K562 (cell line): Measurements from ENCODE around the gene AGA. TPM values are rescaled to one million over a fixed set of nuclear protein-coding genes. Genes with fewer than 3 reads are reported as not detected.

ENCODE experiments used
- CREBBP ChIP-seq: IDR thresholded peaks from one replicate; pipeline ENCODE4 v1.6.1; 2012; ENCODE audit warnings: low read depth, mild to moderate bottlenecking, control low read depth, inconsistent platforms, low read length
- DNMT1 ChIP-seq: fragments of 450-650 bp; IDR thresholded peaks from 2 replicates; pipeline ENCODE4 v1.6.1; 2016; ENCODE audit warnings: antibody characterized with exemption, mild to moderate bottlenecking
- E2F3 ChIP-seq: fragments of 250-450 bp; sonication (Bioruptor Pico); IDR thresholded peaks from 2 replicates; pipeline ENCODE4 v1.4.0; 2020; ENCODE audit warnings: mild to moderate bottlenecking
- EGR1 ChIP-seq: fragments of 450-650 bp; conservative IDR thresholded peaks from 2 replicates; pipeline ENCODE4 v1.6.1; 2017; ENCODE audit warnings: mild to moderate bottlenecking
- TRIM25 ChIP-seq: fragments of 450-650 bp; IDR thresholded peaks from 2 replicates; pipeline ENCODE4 v1.7.0; 2016; ENCODE audit warnings: borderline replicate concordance
- ZNF224 ChIP-seq: sonication (generic); formaldehyde crosslinking; IDR thresholded peaks from 2 replicates; pipeline ENCODE4 v1.8.0; 2022; ENCODE audit warnings: mild to moderate bottlenecking, missing genetic modification reagents
- ZNF589 ChIP-seq: fragments of 200-800 bp; sonication (Bioruptor generic); IDR thresholded peaks from 2 replicates; pipeline ENCODE4 v1.6.1; 2016; ENCODE audit warnings: low read depth, missing genetic modification characterization, missing compliant biosample characterization
- ZSCAN32 ChIP-seq: fragments of 450-650 bp; formaldehyde crosslinking; IDR thresholded peaks from 2 replicates; pipeline ENCODE4 v1.4.0; 2020; ENCODE audit warnings: mild to moderate bottlenecking, moderate library complexity
- polyA plus RNA-seq, 8 experiments: library from polyadenylated mRNA; depleted of rRNA in 4 of 8; stranded (reverse) in 5 of 8; unstranded in 3 of 8; fragments of >200 nt; fragmentation: Nextera tagmentation in 2 of 8; fragmentation: Illumina TruSeq in 1 of 8; extraction: Ambion mirVana in 2 of 8; extraction: Trizol in 1 of 8; gene quantifications; 2 replicates each; pipeline versions ENCODE4 v1.2.1 to v1.2.3, GENCODE V29; 2011 to 2014; ENCODE audit warnings: inconsistent platforms in 1 of 8, missing spikeins in 1 of 8
- total RNA-seq, 7 experiments: library from RNA; depleted of rRNA in 6 of 7; stranded (reverse); fragments of >200 nt in 6 of 7; fragmentation: Illumina TruSeq in 2 of 7; extraction: Trizol in 2 of 7; gene quantifications; 2 replicates each; pipeline versions ENCODE4 v1.2.1 to v1.2.3, GENCODE V29; 2011 to 2021; ENCODE audit warnings: low replicate concordance in 1 of 7
- TF ChIP-seq, protein P1 (sequence below): fragments of 250-450 bp; sonication (Bioruptor Pico); IDR thresholded peaks from 2 replicates; pipeline ENCODE4 v1.5.0; 2022; ENCODE audit warnings: mild to moderate bottlenecking
- TF ChIP-seq, protein P2 (sequence below): sonication (generic); formaldehyde crosslinking; IDR thresholded peaks from 2 replicates; pipeline ENCODE4 v1.8.1; 2023; ENCODE audit warnings: mild to moderate bottlenecking, missing genetic modification reagents
- TF ChIP-seq, protein P3 (sequence below): fragments of 250-450 bp; sonication (Bioruptor Pico); IDR thresholded peaks from 2 replicates; pipeline ENCODE4 v1.9.0; 2021; ENCODE audit warnings: mild to moderate bottlenecking, inconsistent platforms
- TF ChIP-seq, protein P4 (sequence below): sonication (generic); IDR thresholded peaks from 2 replicates; pipeline ENCODE4 v1.6.1; 2016

The AGA gene
- total and polyA plus RNA-seq, 9 of the 15 experiments (the other 6 are each of a cell fraction or from before 2014, with no cell fraction given) = 8.5 to 25.0 (median 12.6) TPM

DNA sequence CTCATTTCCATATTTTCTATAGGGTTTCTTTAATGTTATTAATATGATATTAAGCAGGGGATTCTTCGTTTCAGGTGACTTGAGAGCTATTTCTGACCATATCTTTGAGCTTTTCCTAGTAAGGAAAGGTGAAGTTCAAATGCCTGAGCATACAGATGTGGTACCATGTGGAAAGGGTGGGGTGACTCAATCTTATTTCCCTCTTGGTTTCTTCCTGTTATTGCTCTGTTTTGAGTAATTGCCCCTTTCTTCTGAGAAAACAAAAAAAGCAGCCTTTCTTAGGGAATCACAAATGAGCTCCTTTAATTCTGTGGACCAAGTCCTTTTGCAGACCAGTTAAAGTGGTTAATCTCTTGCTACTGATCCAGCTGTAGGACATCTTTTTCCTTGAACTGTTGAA lies 41.0 kb upstream of the AGA start (continued):
- TF ChIP-seq TRIM25 (no peak), DNMT1 (no peak), CREBBP (no peak), E2F3 (CRISPR knock-in tag) (no peak), ZSCAN32 (CRISPR knock-in tag) (no peak), EGR1 (no peak), ZNF224 (CRISPR knock-in tag) (no peak), ZNF589 (CRISPR knock-in tag) (no peak)
- TF ChIP-seq, protein P1, sequence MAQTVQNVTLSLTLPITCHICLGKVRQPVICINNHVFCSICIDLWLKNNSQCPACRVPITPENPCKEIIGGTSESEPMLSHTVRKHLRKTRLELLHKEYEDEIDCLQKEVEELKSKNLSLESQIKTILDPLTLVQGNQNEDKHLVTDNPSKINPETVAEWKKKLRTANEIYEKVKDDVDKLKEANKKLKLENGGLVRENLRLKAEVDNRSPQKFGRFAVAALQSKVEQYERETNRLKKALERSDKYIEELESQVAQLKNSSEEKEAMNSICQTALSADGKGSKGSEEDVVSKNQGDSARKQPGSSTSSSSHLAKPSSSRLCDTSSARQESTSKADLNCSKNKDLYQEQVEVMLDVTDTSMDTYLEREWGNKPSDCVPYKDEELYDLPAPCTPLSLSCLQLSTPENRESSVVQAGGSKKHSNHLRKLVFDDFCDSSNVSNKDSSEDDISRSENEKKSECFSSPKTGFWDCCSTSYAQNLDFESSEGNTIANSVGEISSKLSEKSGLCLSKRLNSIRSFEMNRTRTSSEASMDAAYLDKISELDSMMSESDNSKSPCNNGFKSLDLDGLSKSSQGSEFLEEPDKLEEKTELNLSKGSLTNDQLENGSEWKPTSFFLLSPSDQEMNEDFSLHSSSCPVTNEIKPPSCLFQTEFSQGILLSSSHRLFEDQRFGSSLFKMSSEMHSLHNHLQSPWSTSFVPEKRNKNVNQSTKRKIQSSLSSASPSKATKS (CRISPR knock-in tag) = no peak
- TF ChIP-seq, protein P2, sequence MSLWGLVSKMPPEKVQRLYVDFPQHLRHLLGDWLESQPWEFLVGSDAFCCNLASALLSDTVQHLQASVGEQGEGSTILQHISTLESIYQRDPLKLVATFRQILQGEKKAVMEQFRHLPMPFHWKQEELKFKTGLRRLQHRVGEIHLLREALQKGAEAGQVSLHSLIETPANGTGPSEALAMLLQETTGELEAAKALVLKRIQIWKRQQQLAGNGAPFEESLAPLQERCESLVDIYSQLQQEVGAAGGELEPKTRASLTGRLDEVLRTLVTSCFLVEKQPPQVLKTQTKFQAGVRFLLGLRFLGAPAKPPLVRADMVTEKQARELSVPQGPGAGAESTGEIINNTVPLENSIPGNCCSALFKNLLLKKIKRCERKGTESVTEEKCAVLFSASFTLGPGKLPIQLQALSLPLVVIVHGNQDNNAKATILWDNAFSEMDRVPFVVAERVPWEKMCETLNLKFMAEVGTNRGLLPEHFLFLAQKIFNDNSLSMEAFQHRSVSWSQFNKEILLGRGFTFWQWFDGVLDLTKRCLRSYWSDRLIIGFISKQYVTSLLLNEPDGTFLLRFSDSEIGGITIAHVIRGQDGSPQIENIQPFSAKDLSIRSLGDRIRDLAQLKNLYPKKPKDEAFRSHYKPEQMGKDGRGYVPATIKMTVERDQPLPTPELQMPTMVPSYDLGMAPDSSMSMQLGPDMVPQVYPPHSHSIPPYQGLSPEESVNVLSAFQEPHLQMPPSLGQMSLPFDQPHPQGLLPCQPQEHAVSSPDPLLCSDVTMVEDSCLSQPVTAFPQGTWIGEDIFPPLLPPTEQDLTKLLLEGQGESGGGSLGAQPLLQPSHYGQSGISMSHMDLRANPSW (CRISPR knock-in tag) = no peak
- TF ChIP-seq, protein P3, sequence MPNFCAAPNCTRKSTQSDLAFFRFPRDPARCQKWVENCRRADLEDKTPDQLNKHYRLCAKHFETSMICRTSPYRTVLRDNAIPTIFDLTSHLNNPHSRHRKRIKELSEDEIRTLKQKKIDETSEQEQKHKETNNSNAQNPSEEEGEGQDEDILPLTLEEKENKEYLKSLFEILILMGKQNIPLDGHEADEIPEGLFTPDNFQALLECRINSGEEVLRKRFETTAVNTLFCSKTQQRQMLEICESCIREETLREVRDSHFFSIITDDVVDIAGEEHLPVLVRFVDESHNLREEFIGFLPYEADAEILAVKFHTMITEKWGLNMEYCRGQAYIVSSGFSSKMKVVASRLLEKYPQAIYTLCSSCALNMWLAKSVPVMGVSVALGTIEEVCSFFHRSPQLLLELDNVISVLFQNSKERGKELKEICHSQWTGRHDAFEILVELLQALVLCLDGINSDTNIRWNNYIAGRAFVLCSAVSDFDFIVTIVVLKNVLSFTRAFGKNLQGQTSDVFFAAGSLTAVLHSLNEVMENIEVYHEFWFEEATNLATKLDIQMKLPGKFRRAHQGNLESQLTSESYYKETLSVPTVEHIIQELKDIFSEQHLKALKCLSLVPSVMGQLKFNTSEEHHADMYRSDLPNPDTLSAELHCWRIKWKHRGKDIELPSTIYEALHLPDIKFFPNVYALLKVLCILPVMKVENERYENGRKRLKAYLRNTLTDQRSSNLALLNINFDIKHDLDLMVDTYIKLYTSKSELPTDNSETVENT (CRISPR knock-in tag) = no peak
- TF ChIP-seq, protein P4, sequence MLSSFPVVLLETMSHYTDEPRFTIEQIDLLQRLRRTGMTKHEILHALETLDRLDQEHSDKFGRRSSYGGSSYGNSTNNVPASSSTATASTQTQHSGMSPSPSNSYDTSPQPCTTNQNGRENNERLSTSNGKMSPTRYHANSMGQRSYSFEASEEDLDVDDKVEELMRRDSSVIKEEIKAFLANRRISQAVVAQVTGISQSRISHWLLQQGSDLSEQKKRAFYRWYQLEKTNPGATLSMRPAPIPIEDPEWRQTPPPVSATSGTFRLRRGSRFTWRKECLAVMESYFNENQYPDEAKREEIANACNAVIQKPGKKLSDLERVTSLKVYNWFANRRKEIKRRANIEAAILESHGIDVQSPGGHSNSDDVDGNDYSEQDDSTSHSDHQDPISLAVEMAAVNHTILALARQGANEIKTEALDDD = no peak
